Suprapubic skin (tissue), 4 donors: Measurements from ENCODE around the gene SEC14L2.

Source experiments
- EP300 ChIP-seq: sonication (generic); formaldehyde crosslinking; IDR thresholded peaks from one replicate; pipeline ENCODE4 v1.6.1; 2017; ENCODE audit warnings: antibody characterized with exemption
- POLR2A ChIP-seq, 2 donors: fragments of 450-650 bp; IDR thresholded peaks; one replicate each; pipeline ENCODE4 v1.6.1; 2017; ENCODE audit warnings: antibody characterized with exemption in 2 of 2, mild to moderate bottlenecking in 2 of 2, moderate library complexity in 2 of 2
- POLR2AphosphoS5 ChIP-seq, 3 donors: sonication (generic); formaldehyde crosslinking; IDR thresholded peaks; one replicate each; pipeline ENCODE4 v1.6.1; 2017; ENCODE audit warnings: antibody characterized with exemption in 3 of 3
- TF ChIP-seq, protein P1 (sequence below), 2 donors: fragments of 200-600 bp in 1 of 2; fragments of 450-650 bp in 1 of 2; sonication (generic) in 1 of 2; IDR thresholded peaks; one replicate each; pipeline ENCODE4 v1.5.1; 2016 to 2019; ENCODE audit warnings: antibody characterized with exemption in 2 of 2, mild to moderate bottlenecking in 1 of 2, moderate library complexity in 1 of 2

DNA sequence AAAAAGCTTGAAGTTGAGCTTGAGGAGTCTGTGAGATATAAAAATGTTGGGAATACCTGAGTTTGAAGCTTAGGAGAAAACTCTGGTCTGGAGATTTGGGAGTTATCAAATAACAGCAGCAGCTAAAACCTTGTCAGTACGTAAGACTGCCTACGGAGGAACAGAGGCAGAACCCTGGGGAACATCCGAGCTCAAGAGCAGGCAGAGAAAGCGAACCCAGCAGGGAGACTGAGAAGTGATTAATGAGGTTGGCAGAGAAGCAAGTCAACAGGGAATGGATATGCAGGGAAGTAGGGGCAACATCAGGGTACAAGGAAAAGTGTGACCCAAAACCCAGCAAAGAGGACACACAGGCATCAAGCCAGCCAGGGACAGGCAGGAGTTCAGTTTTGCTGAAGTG is 16.2 kb downstream of the SEC14L2 start:
- TF ChIP-seq, protein P1, sequence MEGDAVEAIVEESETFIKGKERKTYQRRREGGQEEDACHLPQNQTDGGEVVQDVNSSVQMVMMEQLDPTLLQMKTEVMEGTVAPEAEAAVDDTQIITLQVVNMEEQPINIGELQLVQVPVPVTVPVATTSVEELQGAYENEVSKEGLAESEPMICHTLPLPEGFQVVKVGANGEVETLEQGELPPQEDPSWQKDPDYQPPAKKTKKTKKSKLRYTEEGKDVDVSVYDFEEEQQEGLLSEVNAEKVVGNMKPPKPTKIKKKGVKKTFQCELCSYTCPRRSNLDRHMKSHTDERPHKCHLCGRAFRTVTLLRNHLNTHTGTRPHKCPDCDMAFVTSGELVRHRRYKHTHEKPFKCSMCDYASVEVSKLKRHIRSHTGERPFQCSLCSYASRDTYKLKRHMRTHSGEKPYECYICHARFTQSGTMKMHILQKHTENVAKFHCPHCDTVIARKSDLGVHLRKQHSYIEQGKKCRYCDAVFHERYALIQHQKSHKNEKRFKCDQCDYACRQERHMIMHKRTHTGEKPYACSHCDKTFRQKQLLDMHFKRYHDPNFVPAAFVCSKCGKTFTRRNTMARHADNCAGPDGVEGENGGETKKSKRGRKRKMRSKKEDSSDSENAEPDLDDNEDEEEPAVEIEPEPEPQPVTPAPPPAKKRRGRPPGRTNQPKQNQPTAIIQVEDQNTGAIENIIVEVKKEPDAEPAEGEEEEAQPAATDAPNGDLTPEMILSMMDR (IDR thresholded peaks at IDR 0.05) = no peak
- no peak for TF ChIP-seq POLR2A (IDR thresholded peaks at IDR 0.05)
- TF ChIP-seq EP300 = no peak
- TF ChIP-seq POLR2AphosphoS5 (IDR thresholded peaks at IDR 0.05) = no peak
